Fibroblast of mammary gland (primary cell): ENCODE data around the gene TNFRSF9.
"Not testable (repeated sequence)": the region's sequence is repeated elsewhere in the genome, so short reads cannot be mapped to it uniquely, and the experiment has no call there.

Experiments used
- DNase-seq: peaks from one replicate; pipeline ENCODE4 v3.0.0-alpha.2; 2010; ENCODE audit warnings: low read depth
- H3K4me3 ChIP-seq: 2 replicates; pipeline ENCODE4 v1.5.1; 2011; ENCODE audit warnings: low read depth, mild to moderate bottlenecking, low read length, moderate library complexity; ENCODE audit not compliant: control insufficient read depth
- TF ChIP-seq, protein P1 (sequence below): conservative IDR thresholded peaks from 2 replicates; pipeline ENCODE4 v1.5.1; 2011; ENCODE audit warnings: low read depth, low read length, inconsistent platforms; ENCODE audit not compliant: control insufficient read depth, insufficient read depth

Gene TNFRSF9

DNA sequence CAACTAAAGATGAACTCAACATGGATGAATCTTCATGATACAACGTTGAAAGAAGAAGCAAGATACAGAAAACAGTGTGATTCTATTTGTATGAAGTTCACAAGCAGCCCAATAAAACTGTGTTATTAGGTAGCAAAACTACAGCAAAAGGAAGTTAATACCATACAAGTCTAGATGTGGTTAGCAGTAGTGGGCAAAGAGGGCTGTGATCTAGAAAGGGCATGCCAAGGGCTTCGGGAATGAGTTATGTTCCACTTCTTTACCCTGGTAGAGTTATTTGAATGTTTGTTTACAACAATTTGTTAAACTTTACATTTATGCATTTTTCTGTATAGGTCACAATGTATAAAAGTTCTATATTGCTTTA is 9.2 kb downstream of the TNFRSF9 start:
- no peak overlapping the region for H3K4me3 ChIP-seq
- TF ChIP-seq, protein P1, sequence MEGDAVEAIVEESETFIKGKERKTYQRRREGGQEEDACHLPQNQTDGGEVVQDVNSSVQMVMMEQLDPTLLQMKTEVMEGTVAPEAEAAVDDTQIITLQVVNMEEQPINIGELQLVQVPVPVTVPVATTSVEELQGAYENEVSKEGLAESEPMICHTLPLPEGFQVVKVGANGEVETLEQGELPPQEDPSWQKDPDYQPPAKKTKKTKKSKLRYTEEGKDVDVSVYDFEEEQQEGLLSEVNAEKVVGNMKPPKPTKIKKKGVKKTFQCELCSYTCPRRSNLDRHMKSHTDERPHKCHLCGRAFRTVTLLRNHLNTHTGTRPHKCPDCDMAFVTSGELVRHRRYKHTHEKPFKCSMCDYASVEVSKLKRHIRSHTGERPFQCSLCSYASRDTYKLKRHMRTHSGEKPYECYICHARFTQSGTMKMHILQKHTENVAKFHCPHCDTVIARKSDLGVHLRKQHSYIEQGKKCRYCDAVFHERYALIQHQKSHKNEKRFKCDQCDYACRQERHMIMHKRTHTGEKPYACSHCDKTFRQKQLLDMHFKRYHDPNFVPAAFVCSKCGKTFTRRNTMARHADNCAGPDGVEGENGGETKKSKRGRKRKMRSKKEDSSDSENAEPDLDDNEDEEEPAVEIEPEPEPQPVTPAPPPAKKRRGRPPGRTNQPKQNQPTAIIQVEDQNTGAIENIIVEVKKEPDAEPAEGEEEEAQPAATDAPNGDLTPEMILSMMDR: no peak
- DNase-seq: no peak

DNA sequence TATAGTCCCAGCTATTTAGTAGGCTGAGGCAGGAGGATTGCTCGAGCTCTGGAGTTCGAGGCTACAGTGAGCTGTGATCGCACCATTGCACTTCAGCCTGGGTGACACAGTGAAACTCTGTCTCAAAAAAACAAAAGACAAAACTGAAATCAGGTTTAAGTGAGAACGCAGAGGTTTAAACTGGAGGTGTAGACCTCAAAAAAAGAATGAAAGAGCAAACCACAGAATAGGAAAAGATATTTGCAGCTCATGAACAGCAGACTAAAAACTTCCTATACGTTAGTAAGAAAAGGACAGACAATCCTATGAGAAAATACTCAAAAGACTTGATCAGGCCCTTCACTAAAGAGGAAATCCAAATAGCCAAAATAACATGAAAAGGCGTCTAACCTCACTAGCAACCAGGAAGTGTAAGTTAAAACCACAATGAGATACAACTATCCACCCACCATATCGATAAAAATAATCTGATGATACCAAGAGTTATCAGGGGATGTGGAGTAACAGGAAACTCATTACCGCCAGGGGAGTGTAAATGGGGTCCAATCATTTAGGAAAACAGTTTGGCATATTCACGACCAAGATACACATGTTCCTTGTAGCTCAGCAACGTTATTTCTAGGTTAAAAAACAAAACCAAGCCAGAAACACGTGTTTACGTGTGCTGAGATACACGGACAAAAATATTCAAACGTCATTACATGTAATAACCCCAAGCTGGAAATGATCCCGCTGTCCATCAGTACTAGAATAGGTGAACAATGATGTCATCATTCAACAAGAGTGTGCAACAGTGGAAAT is 9.8 kb downstream of the TNFRSF9 start:
- no peak for DNase-seq
- no peak overlapping the region for H3K4me3 ChIP-seq
- TF ChIP-seq, protein P1: no peak

DNA sequence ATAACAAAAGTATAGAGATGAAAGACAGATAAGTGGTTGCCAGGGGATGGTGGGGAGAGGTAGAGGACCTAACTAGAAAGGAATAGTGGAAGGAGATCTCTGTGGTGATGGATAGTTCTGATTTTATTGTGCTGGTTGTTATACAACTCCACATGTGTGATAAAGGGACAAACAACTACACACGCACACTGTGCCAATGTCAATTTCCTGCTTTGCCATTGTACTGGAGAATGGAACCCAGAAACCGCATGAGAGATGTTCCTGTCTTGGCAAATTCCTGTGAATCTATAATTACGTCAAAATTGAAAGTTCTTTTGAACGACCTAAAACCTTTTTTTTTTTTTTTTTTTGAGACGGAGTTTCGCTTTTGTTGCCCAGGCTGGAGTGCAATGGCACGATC is 11.0 kb downstream of the TNFRSF9 start:
- TF ChIP-seq, protein P1: no peak
- no peak for DNase-seq
- no peak overlapping the region for H3K4me3 ChIP-seq

DNA sequence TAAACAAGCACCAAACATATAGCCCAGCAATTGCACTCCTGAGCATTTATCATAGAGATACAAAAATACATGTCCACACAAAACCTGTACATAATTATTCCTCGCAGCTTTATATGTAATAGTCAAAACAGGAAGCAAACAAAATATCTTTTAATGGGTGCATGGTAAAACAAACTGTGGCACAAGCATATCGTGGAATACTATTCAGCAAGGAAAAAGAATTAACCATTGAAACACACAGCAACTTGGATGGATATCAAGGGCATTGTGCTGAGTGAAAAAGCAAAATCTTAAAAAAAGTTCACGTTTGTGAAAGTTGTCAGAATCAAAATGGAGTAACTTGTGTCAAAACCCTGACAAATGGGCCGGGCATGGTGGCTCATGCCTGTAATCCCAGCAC is 12.4 kb downstream of the TNFRSF9 start:
- H3K4me3 ChIP-seq: no peak overlapping the region
- no peak for DNase-seq
- TF ChIP-seq, protein P1: no peak

DNA sequence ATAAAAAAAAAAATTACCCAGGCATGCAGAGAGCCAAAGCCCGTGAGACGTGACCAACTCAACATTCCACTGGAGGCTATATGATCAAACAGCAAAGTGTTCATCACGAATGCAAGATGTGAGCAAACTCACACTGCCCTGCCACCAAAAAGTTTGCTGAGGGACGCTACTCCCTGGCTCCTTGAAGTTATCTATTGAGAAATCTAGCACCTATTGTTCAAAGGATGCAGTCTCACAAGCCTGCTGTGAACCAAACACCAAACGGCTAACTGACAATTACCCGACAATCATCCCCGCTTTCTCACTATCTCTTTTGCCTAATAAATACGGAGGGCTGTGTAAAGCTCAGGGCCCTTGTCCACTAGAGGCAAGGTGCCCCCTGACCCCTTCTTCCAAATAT is 13.6 kb downstream of the TNFRSF9 start:
- not testable (repeated sequence) for H3K4me3 ChIP-seq, DNase-seq

DNA sequence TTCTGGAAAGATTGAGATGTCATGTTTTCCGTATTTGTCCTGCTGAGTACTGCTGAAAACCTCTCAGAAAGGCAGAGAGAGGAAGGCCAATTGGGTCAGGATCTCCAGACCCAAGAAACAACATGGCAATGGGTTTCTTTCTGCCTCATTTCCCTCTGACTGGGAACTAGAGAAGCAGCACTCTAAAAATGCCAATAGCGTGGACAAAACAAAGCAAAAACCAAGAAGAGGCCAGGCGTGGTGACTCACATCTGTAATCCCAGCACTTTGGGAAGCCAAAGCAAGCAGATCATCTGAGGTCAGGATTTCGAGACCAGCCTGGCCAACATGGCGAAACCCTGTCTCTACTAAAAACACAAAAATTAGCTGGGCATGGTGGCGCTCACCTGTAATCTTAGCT is 18.3 kb downstream of the TNFRSF9 start:
- no peak overlapping the region for H3K4me3 ChIP-seq
- TF ChIP-seq, protein P1: no peak
- DNase-seq: peak; percentile 67

DNA sequence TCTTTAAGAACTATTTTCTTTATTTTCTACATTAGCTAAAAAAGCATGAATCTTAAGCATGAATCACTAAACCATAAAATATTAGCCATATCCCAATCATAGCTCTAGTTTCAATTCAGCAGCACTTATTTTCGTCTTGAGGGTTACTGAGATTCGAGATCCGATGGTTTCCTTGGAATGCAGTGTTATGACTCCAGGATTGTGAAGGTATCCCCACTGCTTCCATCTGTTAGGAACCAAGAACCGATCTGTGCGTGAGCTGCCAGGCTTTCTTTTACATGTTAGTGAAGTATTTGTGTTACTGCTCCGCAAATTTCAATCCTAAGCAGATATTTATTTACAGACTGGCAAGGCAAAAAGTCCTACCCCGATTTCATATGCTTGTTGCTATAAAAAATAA is 18.8 kb downstream of the TNFRSF9 start:
- no peak overlapping the region for H3K4me3 ChIP-seq
- TF ChIP-seq, protein P1: no peak
- DNase-seq: peak; percentile 65
